T-helper 1 cell treated with Interleukin-12 subunit alpha and Interleukin-12 subunit beta and Interleukin-4 antibody, amounts not matched to agents 30 μg/mL and 1 μg/mL, for 36 hours (primary cell): ENCODE measurements around the gene MACROH2A1.

ENCODE experiments used
- H3K27ac Mint-ChIP-seq: one replicate; pipeline ENCODE4 v1.8.0; 2021; ENCODE audit warnings: mild to moderate bottlenecking, mixed read lengths
- H3K27me3 Mint-ChIP-seq: one replicate; pipeline ENCODE4 v1.8.0; 2021; ENCODE audit warnings: low read depth, mixed read lengths
- H3K36me3 Mint-ChIP-seq: one replicate; pipeline ENCODE4 v1.8.0; 2021; ENCODE audit warnings: low read depth, mixed read lengths
- H3K4me1 Mint-ChIP-seq: one replicate; pipeline ENCODE4 v1.8.0; 2021; ENCODE audit warnings: low read depth, mixed read lengths
- H3K4me3 Mint-ChIP-seq: one replicate; pipeline ENCODE4 v1.8.0; 2021; ENCODE audit warnings: mild to moderate bottlenecking, moderate library complexity, mixed read lengths
- H3K9me3 Mint-ChIP-seq: one replicate; pipeline ENCODE4 v1.8.0; 2021; ENCODE audit warnings: mixed read lengths

The MACROH2A1 gene

GRCh38 chr5:135439231-135440205 lies 40.5 kb upstream of the MACROH2A1 start:
- Mint-ChIP-seq H3K36me3 (no peaks in the 10 kb centered on the region), H3K4me1 (no peaks in the 10 kb centered on the region), H3K27ac (no peak overlapping the region), H3K27me3 (peaks cover 4% of the 10 kb centered on the region), H3K9me3 (no peaks in the 10 kb centered on the region), H3K4me3 (no peak overlapping the region)

- no peaks in the 10 kb centered on the region for H3K4me1 Mint-ChIP-seq
- H3K4me3 Mint-ChIP-seq: no peak overlapping the region
- H3K36me3 Mint-ChIP-seq: no peaks in the 10 kb centered on the region
Measured at GRCh38 chr5:135438636-135439221, 39.7 kb upstream of the MACROH2A1 start.

GRCh38 chr5:135437796-135438560 lies 38.9 kb upstream of the MACROH2A1 start:
- H3K36me3 Mint-ChIP-seq: no peaks in the 10 kb centered on the region
- no peak overlapping the region for H3K4me3 Mint-ChIP-seq
- H3K9me3 Mint-ChIP-seq: no peaks in the 10 kb centered on the region
- H3K27ac Mint-ChIP-seq: no peak overlapping the region
- no peaks in the 10 kb centered on the region for H3K4me1 Mint-ChIP-seq
- H3K27me3 Mint-ChIP-seq: peaks cover 6% of the 10 kb centered on the region

More at GRCh38 chr5:135438636-135439221, 39.7 kb upstream of the MACROH2A1 start:
- H3K27ac Mint-ChIP-seq: no peak overlapping the region
- H3K27me3 Mint-ChIP-seq: peaks cover 2% of the 10 kb centered on the region
- H3K9me3 Mint-ChIP-seq: no peaks in the 10 kb centered on the region

- Mint-ChIP-seq H3K27ac (no peak overlapping the region), H3K4me3 (no peak overlapping the region), H3K36me3 (no peaks in the 10 kb centered on the region), H3K4me1 (no peaks in the 10 kb centered on the region), H3K27me3 (peaks cover 6% of the 10 kb centered on the region), H3K9me3 (no peaks in the 10 kb centered on the region)
Measured at GRCh38 chr5:135437422-135437795, 38.4 kb upstream of the MACROH2A1 start.

- H3K9me3 Mint-ChIP-seq: no peaks in the 10 kb centered on the region
- no peaks in the 10 kb centered on the region for H3K36me3 Mint-ChIP-seq
- no peaks in the 10 kb centered on the region for H3K4me1 Mint-ChIP-seq
- H3K27ac Mint-ChIP-seq: no peak overlapping the region
- H3K4me3 Mint-ChIP-seq: no peak overlapping the region
- H3K27me3 Mint-ChIP-seq: peaks cover 6% of the 10 kb centered on the region
Measured at GRCh38 chr5:135436951-135437418, 38.0 kb upstream of the MACROH2A1 start.

- Mint-ChIP-seq H3K4me1 (no peaks in the 10 kb centered on the region), H3K4me3 (no peak overlapping the region), H3K27me3 (peaks cover 6% of the 10 kb centered on the region), H3K9me3 (no peaks in the 10 kb centered on the region), H3K27ac (no peak overlapping the region), H3K36me3 (no peaks in the 10 kb centered on the region)
Measured at GRCh38 chr5:135435467-135436330, 36.7 kb upstream of the MACROH2A1 start.

- Mint-ChIP-seq H3K4me3 (no peak overlapping the region), H3K27ac (no peak overlapping the region), H3K36me3 (no peaks in the 10 kb centered on the region)
Measured at GRCh38 chr5:135434591-135435466, 35.8 kb upstream of the MACROH2A1 start.

GRCh38 chr5:135433681-135434426 lies 34.8 kb upstream of the MACROH2A1 start:
- peaks cover under 1% of the 10 kb centered on the region for H3K9me3 Mint-ChIP-seq

More at GRCh38 chr5:135434591-135435466, 35.8 kb upstream of the MACROH2A1 start:
- Mint-ChIP-seq H3K27me3 (peaks cover 7% of the 10 kb centered on the region), H3K4me1 (no peaks in the 10 kb centered on the region), H3K9me3 (no peaks in the 10 kb centered on the region)

GRCh38 chr5:135432113-135432512 lies 33.1 kb upstream of the MACROH2A1 start:
- H3K4me3 Mint-ChIP-seq: no peak overlapping the region
- no peaks in the 10 kb centered on the region for H3K4me1 Mint-ChIP-seq
- H3K36me3 Mint-ChIP-seq: peaks cover 3% of the 10 kb centered on the region
- peaks cover 14% of the 10 kb centered on the region for H3K27me3 Mint-ChIP-seq
- no peak overlapping the region for H3K27ac Mint-ChIP-seq
- H3K9me3 Mint-ChIP-seq: peaks cover 4% of the 10 kb centered on the region

More at GRCh38 chr5:135433681-135434426, 34.8 kb upstream of the MACROH2A1 start:
- no peak overlapping the region for H3K27ac Mint-ChIP-seq
- H3K27me3 Mint-ChIP-seq: peaks cover 10% of the 10 kb centered on the region
- H3K36me3 Mint-ChIP-seq: no peaks in the 10 kb centered on the region
- H3K4me1 Mint-ChIP-seq: no peaks in the 10 kb centered on the region
- no peak overlapping the region for H3K4me3 Mint-ChIP-seq

- Mint-ChIP-seq H3K36me3 (peaks cover 3% of the 10 kb centered on the region), H3K4me1 (peaks cover 13% of the 10 kb centered on the region), H3K9me3 (peaks cover 4% of the 10 kb centered on the region), H3K27me3 (peaks cover 14% of the 10 kb centered on the region), H3K27ac (no peak overlapping the region), H3K4me3 (no peak overlapping the region)
Measured at GRCh38 chr5:135430135-135430437, 31.1 kb upstream of the MACROH2A1 start.

- Mint-ChIP-seq H3K9me3 (peaks cover 4% of the 10 kb centered on the region), H3K4me1 (peaks cover 18% of the 10 kb centered on the region), H3K27ac (no peak overlapping the region), H3K27me3 (peaks cover 14% of the 10 kb centered on the region), H3K36me3 (peaks cover 3% of the 10 kb centered on the region), H3K4me3 (no peak overlapping the region)
Measured at GRCh38 chr5:135429301-135430134, 30.5 kb upstream of the MACROH2A1 start.

GRCh38 chr5:135428586-135428985 lies 29.6 kb upstream of the MACROH2A1 start:
- H3K4me1 Mint-ChIP-seq: peaks cover 18% of the 10 kb centered on the region
- peaks cover 14% of the 10 kb centered on the region for H3K27me3 Mint-ChIP-seq
- H3K36me3 Mint-ChIP-seq: peaks cover 3% of the 10 kb centered on the region
- peaks cover 4% of the 10 kb centered on the region for H3K9me3 Mint-ChIP-seq
- no peak overlapping the region for H3K4me3 Mint-ChIP-seq
- H3K27ac Mint-ChIP-seq: no peak overlapping the region
